Stimulated activated naive CD8-positive, alpha-beta T cell treated with anti-CD3 and anti-CD28 coated beads, Interleukin-15, Interleukin-2, amounts not matched to agents 100 U/mL and 50 U/mL, for 24 hours (primary cell): ENCODE results near the gene LAMA5.

Experiments used
- ATAC-seq: fragments of 150-1000 bp; cut with Tn5 transposase; one replicate; pipeline ENCODE4 v1.10.0; 2021
- DNase-seq: peaks from one replicate; pipeline ENCODE4 v3.0.0; 2021

The LAMA5 gene

GRCh38 chr20:62305149-62305764 lies 61.9 kb downstream of the LAMA5 start:
- DNase-seq, result no peak
- no peak for ATAC-seq

GRCh38 chr20:62304331-62305148 lies 62.6 kb downstream of the LAMA5 start:
- ATAC-seq, result no peak
- DNase-seq, result no peak

DNA sequence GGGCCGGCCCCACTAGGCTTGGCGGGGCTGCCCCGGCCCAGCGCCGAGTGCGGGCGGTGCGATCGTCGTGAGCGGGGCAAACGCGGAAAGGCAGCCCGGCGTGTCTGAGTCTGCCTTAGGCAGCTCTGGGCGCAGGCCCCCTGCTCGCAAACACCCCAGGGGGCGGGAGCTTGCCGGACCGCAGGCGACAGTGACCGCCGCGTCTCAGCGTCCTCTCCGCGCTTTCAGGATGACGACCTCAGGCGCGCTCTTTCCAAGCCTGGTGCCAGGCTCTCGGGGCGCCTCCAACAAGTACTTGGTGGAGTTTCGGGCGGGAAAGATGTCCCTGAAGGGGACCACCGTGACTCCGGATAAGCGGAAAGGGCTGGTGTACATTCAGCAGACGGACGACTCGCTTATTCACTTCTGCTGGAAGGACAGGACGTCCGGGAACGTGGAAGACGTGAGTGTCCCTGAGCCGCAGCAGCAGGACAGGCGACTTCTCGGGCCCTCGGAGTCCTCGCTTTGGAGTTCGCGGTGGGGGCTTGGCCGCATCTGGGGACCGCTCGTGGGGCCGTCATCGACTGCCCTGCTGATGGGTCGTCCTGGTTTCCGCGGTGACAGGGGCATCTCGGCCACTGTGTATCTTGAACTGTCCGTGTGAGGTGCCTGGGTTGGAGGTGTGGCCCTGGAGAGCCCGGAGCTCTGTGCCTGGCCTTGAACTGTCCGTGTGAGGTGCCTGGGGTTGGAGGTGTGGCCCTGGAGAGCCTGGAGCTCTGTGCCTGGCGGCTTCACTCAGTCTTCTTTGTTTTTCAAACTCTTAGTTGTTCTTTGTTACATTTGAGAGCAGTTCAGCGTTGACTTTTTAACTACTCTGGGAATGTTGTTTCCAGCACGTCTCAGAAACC lies 63.5 kb downstream of the LAMA5 start:
- DNase-seq, result peak; percentile 25

DNA sequence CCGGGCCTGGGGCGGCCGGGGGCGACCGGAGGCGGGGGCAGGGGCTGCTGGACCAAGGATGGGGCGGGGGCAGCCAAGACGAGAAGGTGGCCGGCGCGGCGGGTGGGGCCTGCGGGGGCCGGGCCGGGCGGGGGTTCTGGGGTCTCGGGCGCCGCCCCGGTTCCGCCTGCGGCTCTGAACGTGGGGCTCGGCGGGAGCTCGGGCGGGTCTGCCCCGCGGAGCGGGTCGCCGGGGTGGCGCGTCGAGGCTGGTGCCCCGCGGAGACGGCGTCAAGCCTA lies 64.1 kb downstream of the LAMA5 start:
- ATAC-seq, result no peak

More for the DNA sequence above, 63.5 kb downstream of the LAMA5 start:
- ATAC-seq, result no peak

GRCh38 chr20:62302341-62303061 lies 64.6 kb downstream of the LAMA5 start, which contains the start of gene ADRM1:
ADRM1 (plus strand) TSS chr20:62302997; CDS start chr20:62303569, 572 bp downstream.
- ATAC-seq (peak; percentile 81), DNase-seq (peak; percentile 96)

More for the DNA sequence above, 64.1 kb downstream of the LAMA5 start:
- no peak for DNase-seq

GRCh38 chr20:62301773-62302340 lies 65.3 kb downstream of the LAMA5 start:
- DNase-seq, result peak; percentile 90
- ATAC-seq, result peak; percentile 63

DNA sequence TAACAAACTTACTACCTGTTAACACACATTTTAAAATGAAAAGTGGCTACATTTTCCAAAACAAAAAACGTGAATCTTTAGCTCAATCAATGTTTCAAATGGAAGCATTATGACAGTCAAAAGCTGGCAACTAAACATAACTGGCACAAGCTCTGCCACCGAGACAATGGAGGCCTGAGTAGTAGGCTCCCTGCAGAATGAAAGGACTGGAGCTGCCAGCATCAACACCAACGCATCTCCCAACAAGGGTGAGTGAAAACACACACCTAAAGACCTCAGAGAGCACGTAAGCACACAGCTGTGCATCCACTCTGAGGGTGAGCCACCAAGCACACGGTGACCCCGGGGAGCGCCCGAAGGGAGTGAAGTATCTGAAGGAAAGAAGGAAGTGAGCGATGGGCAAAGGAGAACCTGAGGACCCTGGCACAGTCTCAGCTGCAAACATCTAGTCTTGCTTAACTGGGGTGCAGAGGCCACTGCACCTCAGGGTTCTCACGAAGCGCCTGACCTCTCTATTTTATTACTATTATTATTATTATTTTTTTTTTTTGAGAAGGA lies 65.9 kb downstream of the LAMA5 start:
- DNase-seq, result no peak
- ATAC-seq, result no peak

GRCh38 chr20:62300319-62300718 lies 66.8 kb downstream of the LAMA5 start:
- DNase-seq (no peak), ATAC-seq (no peak)

DNA sequence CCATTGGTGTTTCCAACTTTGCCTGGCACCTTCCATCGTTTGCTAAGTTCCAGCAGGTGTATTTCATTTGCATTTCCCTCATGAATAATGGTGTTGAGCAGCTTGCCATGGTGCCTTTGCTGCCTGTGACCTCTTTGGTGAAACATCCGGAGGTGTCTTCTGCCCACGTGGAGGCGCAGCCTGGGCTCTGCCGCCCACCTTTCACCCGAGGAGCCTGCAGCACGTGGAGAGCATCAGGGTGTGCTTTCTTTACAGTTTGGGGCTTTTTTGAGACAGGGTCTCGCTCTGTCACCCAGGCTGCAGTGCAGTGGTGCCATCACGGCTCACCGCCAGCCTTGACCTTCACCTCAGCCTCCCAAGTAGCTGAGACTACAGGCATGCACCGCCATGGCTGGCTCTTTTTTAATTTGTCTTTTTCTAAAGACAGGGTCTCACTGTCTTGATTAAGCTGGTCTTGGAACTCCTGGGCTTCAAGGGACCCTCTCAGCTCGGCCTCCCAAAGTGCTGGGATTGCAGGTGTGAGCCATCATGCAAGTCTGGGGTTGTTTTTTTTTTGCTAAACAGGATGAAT lies 67.4 kb downstream of the LAMA5 start:
- no peak for DNase-seq
- no peak for ATAC-seq

- no peak for DNase-seq
- no peak for ATAC-seq
These were observed 68.4 kb downstream of the LAMA5 start for GRCh38 chr20:62298577-62299249.

DNA sequence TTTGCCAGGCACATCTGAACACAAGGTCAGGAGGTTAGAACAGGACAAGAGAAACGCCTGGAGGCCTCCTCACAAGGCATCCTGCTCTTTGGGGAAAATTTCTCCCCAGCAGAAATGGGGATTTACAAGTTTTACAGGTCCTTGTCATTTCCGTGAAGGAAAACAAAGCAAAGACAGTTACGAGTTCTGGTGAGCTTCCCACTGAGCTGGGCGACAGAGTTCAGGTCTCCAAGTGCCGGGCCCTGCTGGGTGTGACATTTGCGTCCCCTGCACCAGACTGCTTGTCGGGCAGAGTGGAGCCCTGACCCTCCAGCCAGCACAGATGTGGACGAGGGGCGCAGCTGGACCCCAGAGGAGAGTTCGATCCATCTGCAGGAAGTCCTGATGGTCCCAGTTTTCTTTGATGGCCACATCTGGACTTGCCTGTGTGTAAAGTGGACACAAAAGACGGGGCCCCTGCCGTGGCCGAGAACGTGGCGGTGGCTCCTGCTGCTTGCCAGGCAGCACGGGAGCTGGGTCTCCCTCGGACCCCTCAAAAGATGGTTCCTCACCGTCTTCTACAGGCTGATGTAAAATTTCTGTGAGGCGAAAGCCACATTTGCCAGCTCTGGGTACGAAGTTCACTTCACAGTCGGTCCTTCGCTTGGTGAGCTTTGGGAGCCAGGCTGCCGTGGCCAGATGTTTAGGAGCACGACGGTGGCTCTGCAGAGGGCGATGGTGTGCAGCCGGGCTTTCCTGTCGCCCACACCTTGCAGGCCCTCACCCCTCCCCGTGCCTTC lies 69.5 kb downstream of the LAMA5 start:
- no peak for DNase-seq
- ATAC-seq, result no peak

- DNase-seq, result no peak
- ATAC-seq, result no peak
These were observed 70.2 kb downstream of the LAMA5 start for GRCh38 chr20:62296724-62297448.

- no peak for DNase-seq
- ATAC-seq, result no peak
These were observed 72.6 kb downstream of the LAMA5 start for GRCh38 chr20:62294516-62294915.

DNA sequence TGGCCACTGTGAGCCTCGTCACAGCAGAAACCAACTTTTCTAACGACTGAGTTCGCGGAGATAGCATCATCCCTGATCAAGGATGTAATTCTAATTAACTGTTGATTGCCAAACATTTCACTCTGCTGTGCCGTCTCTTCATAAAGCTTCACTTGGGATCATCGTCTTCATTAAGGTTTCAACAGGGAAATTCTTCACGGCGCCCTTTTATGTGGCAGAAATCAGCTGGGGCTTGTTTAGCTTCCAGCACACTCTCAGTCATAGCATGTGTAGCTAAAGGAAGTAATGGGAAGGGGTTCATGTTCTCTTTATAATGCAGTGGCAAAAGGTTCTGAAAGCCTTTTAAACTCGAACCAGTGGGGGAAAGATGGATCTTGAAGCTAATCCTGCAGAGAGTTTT lies 73.2 kb downstream of the LAMA5 start:
- ATAC-seq (no peak), DNase-seq (no peak)

GRCh38 chr20:62293111-62293784 lies 73.9 kb downstream of the LAMA5 start:
- ATAC-seq (no peak), DNase-seq (no peak)

- no peak for DNase-seq
- no peak for ATAC-seq
These were observed 75.0 kb downstream of the LAMA5 start for GRCh38 chr20:62292108-62292507.

GRCh38 chr20:62291251-62292066 lies 75.7 kb downstream of the LAMA5 start:
- no peak for ATAC-seq

GRCh38 chr20:62289898-62290297 lies 77.2 kb downstream of the LAMA5 start:
- ATAC-seq (no peak), DNase-seq (no peak)

More at GRCh38 chr20:62291251-62292066, 75.7 kb downstream of the LAMA5 start:
- DNase-seq, result no peak
